ENCODE measurements around the gene CAPZA1.
A peak's percentile ranks its signal among the peaks of the same experiment; 100 is the strongest.

The CAPZA1 gene

DNA sequence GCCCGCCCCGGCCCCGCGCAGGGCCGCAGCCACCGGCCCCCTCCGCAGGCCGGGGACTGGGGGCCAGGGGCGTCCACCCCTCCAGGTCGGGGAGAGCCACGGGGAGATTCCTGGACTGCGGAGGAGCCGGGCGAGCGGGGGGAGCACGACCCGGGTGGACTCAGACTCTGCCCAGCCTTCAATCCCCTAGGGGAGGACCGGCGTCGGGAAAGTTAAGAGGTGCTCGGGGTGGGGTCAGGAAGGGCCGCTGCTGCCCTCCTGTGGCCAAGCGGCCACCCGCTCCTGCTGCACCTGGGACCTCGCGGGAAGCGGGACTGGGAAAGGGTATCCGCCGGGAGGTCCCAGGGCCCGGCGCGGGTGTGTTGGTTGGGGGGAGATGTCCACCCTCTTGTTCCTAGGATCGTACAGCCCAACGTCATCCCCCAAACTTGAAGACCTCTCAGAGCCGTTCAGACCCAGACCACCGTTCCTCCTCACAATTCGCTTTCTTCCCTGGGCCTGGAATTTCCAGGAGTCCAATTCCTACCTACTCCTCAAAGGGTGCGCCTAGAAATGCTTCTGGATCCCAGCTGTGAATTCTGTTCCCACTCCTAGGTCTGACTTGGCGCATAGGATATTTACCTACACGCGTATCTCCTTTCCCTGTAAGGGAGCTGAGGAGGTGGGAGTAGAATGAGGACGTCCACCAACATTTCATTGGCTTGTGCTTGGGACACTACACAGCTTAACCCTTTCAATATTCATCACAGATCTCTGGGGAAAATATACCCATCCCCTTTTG is 87.8 kb downstream of the CAPZA1 start (continued):
- peak; percentile 91 for TF ChIP-seq ZSCAN30 (tag by site-specific recombination; IDR thresholded peaks at IDR 0.05)
- peak; percentile 88 for TF ChIP-seq ZBTB20 (tag by site-specific recombination; IDR thresholded peaks at IDR 0.05)
- TF ChIP-seq SP2 (tag by site-specific recombination; IDR thresholded peaks at IDR 0.05) = peak; percentile 28
- peak; percentile 87 for TF ChIP-seq GLIS2 (tag by site-specific recombination; IDR thresholded peaks at IDR 0.05)
- no peak for TF ChIP-seq ZNF266 (tag by site-specific recombination; IDR thresholded peaks at IDR 0.05; ENCODE audit: low read depth)
- TF ChIP-seq, protein P1, sequence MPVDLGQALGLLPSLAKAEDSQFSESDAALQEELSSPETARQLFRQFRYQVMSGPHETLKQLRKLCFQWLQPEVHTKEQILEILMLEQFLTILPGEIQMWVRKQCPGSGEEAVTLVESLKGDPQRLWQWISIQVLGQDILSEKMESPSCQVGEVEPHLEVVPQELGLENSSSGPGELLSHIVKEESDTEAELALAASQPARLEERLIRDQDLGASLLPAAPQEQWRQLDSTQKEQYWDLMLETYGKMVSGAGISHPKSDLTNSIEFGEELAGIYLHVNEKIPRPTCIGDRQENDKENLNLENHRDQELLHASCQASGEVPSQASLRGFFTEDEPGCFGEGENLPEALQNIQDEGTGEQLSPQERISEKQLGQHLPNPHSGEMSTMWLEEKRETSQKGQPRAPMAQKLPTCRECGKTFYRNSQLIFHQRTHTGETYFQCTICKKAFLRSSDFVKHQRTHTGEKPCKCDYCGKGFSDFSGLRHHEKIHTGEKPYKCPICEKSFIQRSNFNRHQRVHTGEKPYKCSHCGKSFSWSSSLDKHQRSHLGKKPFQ (tag by site-specific recombination; IDR thresholded peaks at IDR 0.05) = 0 out of 2 replicates have a peak, but pooled peaks have one; percentile 11
- no peak for TF ChIP-seq ZNF202 (tag by site-specific recombination; IDR thresholded peaks at IDR 0.05; ENCODE audit: borderline replicate concordance)
- peak; percentile 39; the same call in 1 of the 2 replicates for TF ChIP-seq ZNF341 (tag by site-specific recombination; IDR thresholded peaks at IDR 0.05; ENCODE audit: low read depth)
- TF ChIP-seq, protein P2, sequence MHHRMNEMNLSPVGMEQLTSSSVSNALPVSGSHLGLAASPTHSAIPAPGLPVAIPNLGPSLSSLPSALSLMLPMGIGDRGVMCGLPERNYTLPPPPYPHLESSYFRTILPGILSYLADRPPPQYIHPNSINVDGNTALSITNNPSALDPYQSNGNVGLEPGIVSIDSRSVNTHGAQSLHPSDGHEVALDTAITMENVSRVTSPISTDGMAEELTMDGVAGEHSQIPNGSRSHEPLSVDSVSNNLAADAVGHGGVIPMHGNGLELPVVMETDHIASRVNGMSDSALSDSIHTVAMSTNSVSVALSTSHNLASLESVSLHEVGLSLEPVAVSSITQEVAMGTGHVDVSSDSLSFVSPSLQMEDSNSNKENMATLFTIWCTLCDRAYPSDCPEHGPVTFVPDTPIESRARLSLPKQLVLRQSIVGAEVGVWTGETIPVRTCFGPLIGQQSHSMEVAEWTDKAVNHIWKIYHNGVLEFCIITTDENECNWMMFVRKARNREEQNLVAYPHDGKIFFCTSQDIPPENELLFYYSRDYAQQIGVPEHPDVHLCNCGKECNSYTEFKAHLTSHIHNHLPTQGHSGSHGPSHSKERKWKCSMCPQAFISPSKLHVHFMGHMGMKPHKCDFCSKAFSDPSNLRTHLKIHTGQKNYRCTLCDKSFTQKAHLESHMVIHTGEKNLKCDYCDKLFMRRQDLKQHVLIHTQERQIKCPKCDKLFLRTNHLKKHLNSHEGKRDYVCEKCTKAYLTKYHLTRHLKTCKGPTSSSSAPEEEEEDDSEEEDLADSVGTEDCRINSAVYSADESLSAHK (tag by site-specific recombination; IDR thresholded peaks at IDR 0.05) = no peak; the same call in 1 of the 2 replicates
- no peak for TF ChIP-seq ZNF624 (tag by site-specific recombination; IDR thresholded peaks at IDR 0.05)
- TF ChIP-seq ZNF302 (tag by site-specific recombination; IDR thresholded peaks at IDR 0.05; ENCODE audit: low read depth) = no peak
- no peak for TF ChIP-seq ZBTB49 (tag by site-specific recombination; IDR thresholded peaks at IDR 0.05; ENCODE audit: low read depth)
- no peak for TF ChIP-seq EGR2 (tag by site-specific recombination; IDR thresholded peaks at IDR 0.05; ENCODE audit: low read depth)
- TF ChIP-seq ZNF354C (tag by site-specific recombination; IDR thresholded peaks at IDR 0.05; ENCODE audit: borderline replicate concordance, low read depth) = no peak
- TF ChIP-seq BCL6B (tag by site-specific recombination; IDR thresholded peaks at IDR 0.05) = peak; percentile 3; the same call in 1 of the 2 replicates
- no peak for TF ChIP-seq ZSCAN18 (tag by site-specific recombination; IDR thresholded peaks at IDR 0.05)
- no peak for TF ChIP-seq ZNF521 (tag by site-specific recombination; IDR thresholded peaks at IDR 0.05)
- no peak for TF ChIP-seq ZNF2 (tag by site-specific recombination; IDR thresholded peaks at IDR 0.05)
- TF ChIP-seq ZNF221 (tag by site-specific recombination; IDR thresholded peaks at IDR 0.05; ENCODE audit: borderline replicate concordance) = no peak
- TF ChIP-seq KLF7 (tag by site-specific recombination; IDR thresholded peaks at IDR 0.05; ENCODE audit: borderline replicate concordance) = peak; percentile 83
- TF ChIP-seq ZNF629 (tag by site-specific recombination; IDR thresholded peaks at IDR 0.05) = peak; percentile 44; the same call in 1 of the 2 replicates
- TF ChIP-seq ZNF501 (tag by site-specific recombination; IDR thresholded peaks at IDR 0.05) = peak; percentile 86; the same call in 1 of the 2 replicates
- TF ChIP-seq ZNF433 (tag by site-specific recombination; IDR thresholded peaks at IDR 0.05; ENCODE audit: low read depth) = no peak
- peak; percentile 72; the same call in 1 of the 2 replicates for TF ChIP-seq ZNF580 (tag by site-specific recombination; IDR thresholded peaks at IDR 0.05)
- TF ChIP-seq ZNF596 (tag by site-specific recombination; IDR thresholded peaks at IDR 0.05) = peak; percentile 19; the same call in 1 of the 2 replicates
- TF ChIP-seq MEIS1 (CRISPR knock-in tag; IDR thresholded peaks at IDR 0.05; ENCODE audit: borderline replicate concordance) = no peak
- TF ChIP-seq BCL11A (tag by site-specific recombination; IDR thresholded peaks at IDR 0.05; ENCODE audit: low read depth) = peak; percentile 65
- no peak for TF ChIP-seq ZNF140 (tag by site-specific recombination; IDR thresholded peaks at IDR 0.05)

All from HEK293 (cell line).